C1 segment of cervical spinal cord (tissue), 14 donors: Measurements from ENCODE around the gene KDM4D.
"Not testable (repeated sequence)": the region's sequence is repeated elsewhere in the genome, so short reads cannot be mapped to it uniquely, and the experiment has no call there.

Source experiments
- DNase-seq, 14 donors: peaks; one replicate each; lab custom pipeline; 2025; lab: John Stamatoyannopoulos, UW

The KDM4D gene

GRCh38 chr11:94973099-94973968 is at the start of gene KDM4D, which contains the start of gene CWC15:
Gene KDM4D (plus strand): TSS chr11:94973709. CDS start chr11:94997373, 23,664 bp downstream.
Gene CWC15 (minus strand): TSS chr11:94973556. CDS start chr11:94972185, 1,371 bp downstream.
- peak; percentile 61 to 95 (median 90) for DNase-seq

- peak in 1 of 14 donors; percentile 8 for DNase-seq
These were observed 49.3 kb upstream of the KDM4D start for GRCh38 chr11:94924171-94924572.

DNA sequence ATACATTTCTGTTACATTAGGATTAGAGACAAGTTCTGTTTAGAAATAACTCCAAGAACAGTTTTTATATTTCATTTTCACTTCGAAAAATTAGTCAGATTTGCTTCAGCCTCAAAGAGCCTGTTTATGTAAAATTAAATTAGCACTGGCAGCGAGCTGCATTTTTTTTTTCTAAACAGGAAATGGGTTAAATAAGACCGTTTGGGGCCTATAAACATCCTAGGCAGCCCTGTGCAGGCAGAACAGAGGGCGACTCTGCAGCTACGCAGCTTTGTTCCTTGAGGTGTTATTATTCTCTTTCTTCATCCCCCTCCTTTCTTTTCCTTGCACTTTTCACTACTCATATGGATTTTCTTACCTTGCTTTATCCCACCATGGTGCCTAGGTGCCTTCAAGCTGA is 48.9 kb upstream of the KDM4D start:
- no peak for DNase-seq

GRCh38 chr11:94925422-94926270 is 47.9 kb upstream of the KDM4D start:
- no peak for DNase-seq

GRCh38 chr11:94926271-94926625 is 47.3 kb upstream of the KDM4D start:
- no peak for DNase-seq

- DNase-seq, result peak in 8 of 14 donors; percentile 18 to 62 (median 48)
These were observed 46.7 kb upstream of the KDM4D start for GRCh38 chr11:94926698-94927237.

DNA sequence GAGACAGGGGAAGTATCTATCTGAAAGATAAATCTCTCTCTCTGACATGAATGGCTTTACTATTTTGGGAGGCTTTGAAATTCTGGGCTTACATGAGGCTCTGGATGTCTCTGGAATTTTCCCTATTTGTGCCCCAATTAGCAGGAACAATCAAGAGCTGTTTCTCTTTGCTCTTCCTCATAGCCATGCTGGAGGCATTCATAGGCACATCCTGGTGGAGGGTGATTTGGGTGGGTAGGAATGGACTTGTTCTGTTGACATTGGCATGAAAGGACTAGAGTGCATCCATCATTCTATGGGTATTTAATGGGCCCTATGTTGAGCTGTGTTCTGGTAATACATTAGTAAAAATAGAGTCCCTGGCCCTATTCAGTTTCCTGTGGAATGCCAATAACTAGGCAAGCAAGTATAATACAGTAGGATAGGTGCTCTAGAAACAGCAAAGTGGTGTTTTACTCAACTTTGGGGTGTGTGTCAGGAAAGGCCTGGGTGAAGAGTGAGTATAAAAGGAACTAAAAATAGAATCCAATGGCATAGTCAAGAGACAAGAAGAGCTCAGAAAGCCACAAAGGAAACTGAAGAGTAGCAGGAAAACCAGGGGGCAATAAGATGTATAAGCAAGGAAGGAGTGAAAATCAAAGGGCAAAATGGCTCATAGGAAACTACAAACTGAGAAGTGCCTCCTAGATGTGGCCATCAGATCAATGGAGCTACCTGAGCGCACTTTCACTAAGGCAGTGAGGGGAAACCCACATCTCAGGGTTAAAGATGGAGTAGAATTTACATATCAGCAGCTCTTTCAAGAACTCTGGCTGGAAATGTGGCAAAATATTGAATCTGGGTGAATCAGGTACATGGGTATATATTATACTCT is 45.2 kb upstream of the KDM4D start:
- no peak for DNase-seq

GRCh38 chr11:94932072-94932471 is 41.4 kb upstream of the KDM4D start:
- DNase-seq, result not testable (repeated sequence)

- DNase-seq, result no peak
These were observed 41.0 kb upstream of the KDM4D start for GRCh38 chr11:94932503-94932902.

DNA sequence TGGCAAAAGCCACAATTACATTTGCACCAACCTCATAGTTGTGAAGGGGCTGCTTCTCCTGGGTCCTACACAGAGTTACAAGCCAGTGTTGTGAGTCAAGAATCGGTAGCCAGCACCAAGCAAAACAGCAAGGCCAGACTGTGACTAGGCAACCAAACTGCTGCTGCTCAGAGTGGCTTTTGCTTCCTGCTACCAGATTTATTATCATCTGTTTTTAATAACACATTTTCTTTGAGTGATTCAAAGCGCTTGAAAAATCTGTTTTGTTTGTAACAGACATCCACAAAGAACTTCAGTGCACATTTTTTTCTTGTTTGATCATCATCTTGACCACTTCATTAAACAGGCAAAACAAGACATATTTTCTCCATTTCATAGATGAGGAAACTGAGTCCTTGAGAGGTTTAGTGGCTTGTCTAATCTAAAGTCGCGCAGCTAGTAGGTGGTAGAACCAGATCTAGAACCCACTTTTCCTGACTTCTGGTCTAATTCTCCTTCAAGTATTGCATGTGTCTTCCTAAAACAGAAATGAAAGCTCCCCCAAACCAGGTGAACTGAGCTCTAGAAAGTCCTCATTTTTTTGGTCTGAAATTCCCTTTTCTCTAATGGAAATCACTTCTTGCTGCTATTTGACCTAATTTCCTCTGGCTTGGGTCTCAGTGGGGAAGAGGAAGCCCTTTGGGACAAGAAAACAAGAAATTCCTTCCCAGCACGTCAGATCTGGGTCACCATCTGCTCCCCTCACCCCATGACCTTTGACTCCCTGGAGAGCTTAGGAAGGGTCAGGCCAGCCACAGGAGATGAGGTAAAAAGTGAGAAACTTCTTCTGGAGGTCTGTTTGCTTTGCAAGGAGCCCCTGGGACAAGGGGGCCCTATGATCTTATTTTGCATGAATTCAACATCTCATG is 40.0 kb upstream of the KDM4D start:
- peak in 1 of 14 donors; percentile 71 for DNase-seq

GRCh38 chr11:94934362-94934761 is 39.1 kb upstream of the KDM4D start:
- DNase-seq, result peak in 1 of 14 donors; percentile 77

GRCh38 chr11:94934846-94935245 is 38.7 kb upstream of the KDM4D start:
- no peak for DNase-seq

DNA sequence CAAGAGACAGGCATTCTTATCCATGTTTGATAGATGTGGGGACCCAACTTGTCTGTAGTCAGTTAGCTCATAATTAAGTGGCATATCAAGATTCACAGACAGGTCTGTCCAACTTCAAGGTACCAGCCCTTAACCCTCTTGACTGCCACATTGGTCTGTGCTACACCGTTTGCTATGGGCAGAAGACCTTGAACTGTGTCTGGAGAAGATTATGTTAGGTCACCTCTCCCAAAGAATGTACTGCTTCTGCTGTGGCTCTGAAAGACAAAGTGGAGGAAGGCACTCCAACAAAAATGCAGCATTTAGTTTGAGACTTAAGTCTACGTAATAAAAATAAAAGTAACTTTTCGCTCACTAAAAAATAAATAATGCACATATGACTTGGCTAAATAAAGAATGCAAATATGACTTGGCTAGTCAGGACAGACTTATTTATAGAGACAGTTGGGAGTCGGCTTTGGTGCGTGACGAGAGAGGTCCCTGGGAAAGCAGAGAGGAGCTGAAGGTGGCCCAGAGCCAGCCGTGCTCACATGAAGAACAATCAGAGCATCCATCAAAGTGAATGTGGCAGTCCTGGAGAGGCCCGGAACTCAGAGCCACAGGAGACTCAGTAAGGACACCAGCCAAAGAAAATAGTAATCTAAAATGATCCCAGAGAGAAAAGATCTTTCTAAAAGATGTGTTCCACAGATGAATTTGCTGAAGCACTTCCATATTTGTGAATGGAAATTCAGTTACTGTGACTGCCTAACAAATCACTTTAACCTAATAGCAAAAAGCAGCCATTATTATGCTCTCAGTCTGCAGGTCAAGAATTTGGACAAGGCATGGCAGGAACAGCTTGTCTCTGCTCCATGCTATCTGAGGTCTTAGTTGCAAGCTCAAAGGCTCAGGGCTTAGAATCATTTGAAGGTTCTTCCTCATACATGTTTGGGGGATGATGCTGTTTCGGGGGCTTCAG is 35.1 kb upstream of the KDM4D start:
- peak in 2 of 14 donors; percentile 8 to 77 for DNase-seq

- no peak for DNase-seq
These were observed 34.2 kb upstream of the KDM4D start for GRCh38 chr11:94939346-94939745.

GRCh38 chr11:94941131-94941530 is 32.4 kb upstream of the KDM4D start:
- DNase-seq, result no peak

DNA sequence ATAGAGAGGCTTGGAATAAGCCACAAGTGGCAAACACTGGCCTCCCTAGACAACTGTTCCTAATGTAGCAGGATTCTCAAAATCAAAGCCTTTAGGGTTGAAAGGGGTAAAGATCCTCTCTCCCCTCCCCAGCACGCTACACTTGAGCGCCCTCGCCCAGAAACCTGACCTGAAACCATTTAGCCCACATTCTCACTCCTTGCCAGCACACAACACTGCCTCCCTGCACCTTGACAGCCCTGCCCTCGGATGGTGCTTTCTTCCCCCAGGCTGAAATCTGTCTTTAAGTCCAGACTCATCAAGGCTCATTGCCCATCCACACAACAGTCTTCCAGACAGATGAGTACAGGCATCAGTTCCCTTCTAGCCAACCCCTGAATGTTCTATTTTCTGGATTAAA is 26.7 kb upstream of the KDM4D start:
- no peak for DNase-seq

- DNase-seq, result no peak
These were observed 25.4 kb upstream of the KDM4D start for GRCh38 chr11:94948070-94948617.

- no peak for DNase-seq
These were observed 18.8 kb upstream of the KDM4D start for GRCh38 chr11:94954753-94955152.

- no peak for DNase-seq
These were observed 16.5 kb upstream of the KDM4D start for GRCh38 chr11:94956963-94957362.
